ENCODE results near the gene CCSER1. TPM values are rescaled to one million over a fixed set of nuclear protein-coding genes. Genes with fewer than 3 reads are reported as not detected.

The CCSER1 gene
- total RNA-seq, 1 experiment from 2014 or later = 4.1 TPM

- H3K27me3 Mint-ChIP-seq (ENCODE audit: insufficient read depth, unreplicated experiment) = no peaks in the 10 kb centered on the region
- no peaks in the 10 kb centered on the region for H3K9me3 ChIP-seq
- H3K36me3 Mint-ChIP-seq (ENCODE audit: insufficient read depth, unreplicated experiment) = no peaks in the 10 kb centered on the region
- intact Hi-C loops (cut with micrococcal nuclease; ENCODE audit: unreplicated experiment) = no loop called here
- H3K27ac Mint-ChIP-seq (ENCODE audit: unreplicated experiment) = no peak overlapping the region
- no peaks in the 10 kb centered on the region for H3K4me1 Mint-ChIP-seq (ENCODE audit: low read depth, unreplicated experiment)
- no peaks in the 10 kb centered on the region for H3K9me3 Mint-ChIP-seq (ENCODE audit: unreplicated experiment)
- H3K4me1 ChIP-seq = peaks cover 8% of the 10 kb centered on the region; the same call in 1 of the 2 replicates
- DNase-seq = no peak
- H3K27me3 ChIP-seq (replicated peaks; ENCODE audit: control insufficient read depth, insufficient read depth, low read length) = no peaks in the 10 kb centered on the region
- H3K4me3 ChIP-seq (ENCODE audit: low read depth, low read length) = no peak overlapping the region
- ChIA-PET CTCF (no interaction called here), POLR2A (no interaction called here)
- no TSS peak for BruUV-seq (replicated peaks)
- no peak overlapping the region for H3K4me3 Mint-ChIP-seq (ENCODE audit: unreplicated experiment)
- TF ChIP-seq, protein P1, sequence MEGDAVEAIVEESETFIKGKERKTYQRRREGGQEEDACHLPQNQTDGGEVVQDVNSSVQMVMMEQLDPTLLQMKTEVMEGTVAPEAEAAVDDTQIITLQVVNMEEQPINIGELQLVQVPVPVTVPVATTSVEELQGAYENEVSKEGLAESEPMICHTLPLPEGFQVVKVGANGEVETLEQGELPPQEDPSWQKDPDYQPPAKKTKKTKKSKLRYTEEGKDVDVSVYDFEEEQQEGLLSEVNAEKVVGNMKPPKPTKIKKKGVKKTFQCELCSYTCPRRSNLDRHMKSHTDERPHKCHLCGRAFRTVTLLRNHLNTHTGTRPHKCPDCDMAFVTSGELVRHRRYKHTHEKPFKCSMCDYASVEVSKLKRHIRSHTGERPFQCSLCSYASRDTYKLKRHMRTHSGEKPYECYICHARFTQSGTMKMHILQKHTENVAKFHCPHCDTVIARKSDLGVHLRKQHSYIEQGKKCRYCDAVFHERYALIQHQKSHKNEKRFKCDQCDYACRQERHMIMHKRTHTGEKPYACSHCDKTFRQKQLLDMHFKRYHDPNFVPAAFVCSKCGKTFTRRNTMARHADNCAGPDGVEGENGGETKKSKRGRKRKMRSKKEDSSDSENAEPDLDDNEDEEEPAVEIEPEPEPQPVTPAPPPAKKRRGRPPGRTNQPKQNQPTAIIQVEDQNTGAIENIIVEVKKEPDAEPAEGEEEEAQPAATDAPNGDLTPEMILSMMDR (IDR thresholded peaks at IDR 0.05; ENCODE audit: insufficient read depth in 1 of 2, low read depth in 1 of 2, low read length in 1 of 2, severe bottlenecking in 1 of 2, unreplicated experiment in 1 of 2) = no peak
- H3K36me3 ChIP-seq (ENCODE audit: control insufficient read depth, insufficient read depth, low read length) = no peaks in the 10 kb centered on the region
These were observed 119.6 kb downstream of the CCSER1 start for GRCh38 chr4:90246816-90247215.

- no peaks in the 10 kb centered on the region for H3K4me1 ChIP-seq
- Mint-ChIP-seq H3K27me3 (ENCODE audit: insufficient read depth, unreplicated experiment) (no peaks in the 10 kb centered on the region), H3K4me3 (ENCODE audit: unreplicated experiment) (no peak overlapping the region), H3K36me3 (ENCODE audit: insufficient read depth, unreplicated experiment) (no peaks in the 10 kb centered on the region), H3K27ac (ENCODE audit: unreplicated experiment) (no peak overlapping the region), H3K9me3 (ENCODE audit: unreplicated experiment) (no peaks in the 10 kb centered on the region), H3K4me1 (ENCODE audit: low read depth, unreplicated experiment) (no peaks in the 10 kb centered on the region)
- no peaks in the 10 kb centered on the region for H3K36me3 ChIP-seq (ENCODE audit: control insufficient read depth, insufficient read depth, low read length)
- TF ChIP-seq, protein P1 (IDR thresholded peaks at IDR 0.05; ENCODE audit: insufficient read depth in 1 of 2, low read depth in 1 of 2, low read length in 1 of 2, severe bottlenecking in 1 of 2, unreplicated experiment in 1 of 2) = no peak
- intact Hi-C loops (cut with micrococcal nuclease; ENCODE audit: unreplicated experiment) = no loop called here
- CTCF ChIA-PET = no interaction called here
- no peak overlapping the region for H3K4me3 ChIP-seq (ENCODE audit: low read depth, low read length)
- no TSS peak for BruUV-seq (replicated peaks)
- H3K27me3 ChIP-seq (replicated peaks; ENCODE audit: control insufficient read depth, insufficient read depth, low read length) = no peaks in the 10 kb centered on the region
- H3K9me3 ChIP-seq = no peaks in the 10 kb centered on the region
- POLR2A ChIA-PET = no interaction called here
- no peak for DNase-seq
These were observed 127.2 kb downstream of the CCSER1 start for GRCh38 chr4:90254357-90254756.

DNA sequence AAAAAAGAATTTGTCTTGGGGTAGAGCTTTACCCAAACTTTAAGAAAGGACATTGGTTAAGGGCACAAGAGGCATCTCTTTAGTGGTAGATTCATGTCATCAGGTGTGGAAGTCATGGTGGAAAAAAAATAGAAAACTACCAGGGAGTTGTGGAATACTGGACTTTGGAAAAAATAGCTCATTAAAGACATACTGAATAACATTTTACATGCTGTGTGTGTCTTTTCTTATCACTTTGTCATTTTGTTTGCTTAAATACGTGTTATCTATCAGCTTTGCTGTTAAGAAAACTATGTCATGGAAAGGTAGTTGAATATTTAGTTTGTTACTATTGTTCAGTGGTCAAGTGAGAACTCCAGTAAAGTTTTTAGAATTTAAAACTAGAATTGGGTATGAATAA lies 147.0 kb downstream of the CCSER1 start:
- intact Hi-C loops (cut with micrococcal nuclease; ENCODE audit: unreplicated experiment) = no loop called here
- ChIA-PET CTCF (no interaction called here), POLR2A (no interaction called here)

More for the DNA sequence above, 147.0 kb downstream of the CCSER1 start:
- H3K36me3 ChIP-seq (ENCODE audit: control insufficient read depth, insufficient read depth, low read length) = no peaks in the 10 kb centered on the region
- Mint-ChIP-seq H3K27me3 (ENCODE audit: insufficient read depth, unreplicated experiment) (no peaks in the 10 kb centered on the region), H3K4me3 (ENCODE audit: unreplicated experiment) (no peak overlapping the region), H3K36me3 (ENCODE audit: insufficient read depth, unreplicated experiment) (no peaks in the 10 kb centered on the region), H3K27ac (ENCODE audit: unreplicated experiment) (no peak overlapping the region), H3K9me3 (ENCODE audit: unreplicated experiment) (peaks cover 3% of the 10 kb centered on the region), H3K4me1 (ENCODE audit: low read depth, unreplicated experiment) (peaks cover 7% of the 10 kb centered on the region)
- BruUV-seq (replicated peaks) = no TSS peak
- DNase-seq = no peak
- no peaks in the 10 kb centered on the region for H3K9me3 ChIP-seq
- H3K4me3 ChIP-seq (ENCODE audit: low read depth, low read length) = no peak overlapping the region
- TF ChIP-seq, protein P1 (IDR thresholded peaks at IDR 0.05; ENCODE audit: insufficient read depth in 1 of 2, low read depth in 1 of 2, low read length in 1 of 2, severe bottlenecking in 1 of 2, unreplicated experiment in 1 of 2) = no peak
- H3K27me3 ChIP-seq (replicated peaks; ENCODE audit: control insufficient read depth, insufficient read depth, low read length) = no peaks in the 10 kb centered on the region
- peaks cover 14% of the 10 kb centered on the region; the same call in 1 of the 2 replicates for H3K4me1 ChIP-seq

All from Caco-2 (cell line).